GM23338 (cell line): ENCODE results near the gene ATP6V0E2.

Experiments used
- EZH2 ChIP-seq: fragments of 200-600 bp; sonication (generic); IDR thresholded peaks from one replicate; pipeline ENCODE4 v1.8.0; 2017; ENCODE audit warnings: antibody characterized with exemption, mild to moderate bottlenecking, low read depth; ENCODE audit not compliant: unreplicated experiment
- POLR2AphosphoS5 ChIP-seq: IDR thresholded peaks from 2 replicates; pipeline ENCODE4 v1.6.1; 2016; ENCODE audit warnings: antibody characterized with exemption, low read depth

GRCh38 chr7:149865437-149865836 is 8.3 kb upstream of the ATP6V0E2 start:
- TF ChIP-seq POLR2AphosphoS5 (no peak), EZH2 (no peak)
